Fibroblast of mammary gland (primary cell): ENCODE data around the gene ID3.

ENCODE experiments used
- DNase-seq: peaks from one replicate; pipeline ENCODE4 v3.0.0-alpha.2; 2010; ENCODE audit warnings: low read depth
- H3K4me3 ChIP-seq: 2 replicates; pipeline ENCODE4 v1.5.1; 2011; ENCODE audit warnings: low read depth, mild to moderate bottlenecking, low read length, moderate library complexity; ENCODE audit not compliant: control insufficient read depth
- CTCF ChIP-seq: conservative IDR thresholded peaks from 2 replicates; pipeline ENCODE4 v1.5.1; 2011; ENCODE audit warnings: low read depth, low read length, inconsistent platforms; ENCODE audit not compliant: control insufficient read depth, insufficient read depth

ID3 gene

GRCh38 chr1:23555270-23555985 lies 3.9 kb downstream of the ID3 start:
- peak; percentile 59 for DNase-seq
- H3K4me3 ChIP-seq, result peak overlapping the region; percentile 50
- no peak for TF ChIP-seq CTCF

DNA sequence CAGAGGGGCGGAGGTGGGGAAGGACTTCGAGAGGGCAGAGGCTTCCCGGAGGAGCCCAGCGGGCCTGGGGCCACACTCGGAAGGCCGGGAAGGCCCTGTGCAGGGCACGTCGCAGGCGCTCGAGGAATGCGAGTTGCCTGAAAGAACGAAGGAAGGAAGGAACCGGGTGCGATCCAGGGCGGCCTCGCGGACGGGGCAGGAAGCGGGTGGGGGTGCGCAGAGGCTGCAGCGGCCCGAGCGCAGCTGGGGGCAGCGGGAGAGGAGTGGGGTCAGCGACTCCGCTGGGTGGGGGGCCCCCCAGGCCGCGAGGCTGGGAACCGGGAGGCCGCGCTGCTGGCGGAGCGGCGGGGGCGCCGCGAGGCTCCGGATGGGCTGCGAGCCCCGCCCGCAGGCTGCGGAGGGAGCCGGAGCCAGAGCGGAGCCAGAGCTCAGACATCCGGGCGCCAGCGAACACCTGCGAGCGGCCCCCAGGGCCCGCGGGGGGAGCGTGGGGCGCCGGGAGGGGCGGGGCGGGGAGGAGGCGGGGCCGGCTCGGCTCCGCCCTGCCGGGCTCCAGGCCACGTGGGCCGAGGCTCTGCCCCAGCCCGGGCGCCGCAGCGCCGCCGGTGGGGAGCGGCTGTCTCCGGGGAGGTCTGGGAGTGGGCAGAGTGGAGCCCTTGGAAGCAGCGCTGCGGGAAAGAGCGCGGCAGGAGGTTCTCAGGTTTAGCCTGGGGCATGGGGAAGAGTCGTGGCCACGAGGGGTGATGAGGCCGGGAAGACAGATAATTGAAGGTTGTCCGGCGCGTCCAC lies 4.6 kb downstream of the ID3 start:
- peak overlapping the region; percentile 50 for H3K4me3 ChIP-seq
- TF ChIP-seq CTCF, result no peak
- DNase-seq, result peak; percentile 74

- DNase-seq, result no peak
- TF ChIP-seq CTCF, result no peak
- peak overlapping the region; percentile 31 for H3K4me3 ChIP-seq
Measured at GRCh38 chr1:23554127-23554480, 5.2 kb downstream of the ID3 start.

DNA sequence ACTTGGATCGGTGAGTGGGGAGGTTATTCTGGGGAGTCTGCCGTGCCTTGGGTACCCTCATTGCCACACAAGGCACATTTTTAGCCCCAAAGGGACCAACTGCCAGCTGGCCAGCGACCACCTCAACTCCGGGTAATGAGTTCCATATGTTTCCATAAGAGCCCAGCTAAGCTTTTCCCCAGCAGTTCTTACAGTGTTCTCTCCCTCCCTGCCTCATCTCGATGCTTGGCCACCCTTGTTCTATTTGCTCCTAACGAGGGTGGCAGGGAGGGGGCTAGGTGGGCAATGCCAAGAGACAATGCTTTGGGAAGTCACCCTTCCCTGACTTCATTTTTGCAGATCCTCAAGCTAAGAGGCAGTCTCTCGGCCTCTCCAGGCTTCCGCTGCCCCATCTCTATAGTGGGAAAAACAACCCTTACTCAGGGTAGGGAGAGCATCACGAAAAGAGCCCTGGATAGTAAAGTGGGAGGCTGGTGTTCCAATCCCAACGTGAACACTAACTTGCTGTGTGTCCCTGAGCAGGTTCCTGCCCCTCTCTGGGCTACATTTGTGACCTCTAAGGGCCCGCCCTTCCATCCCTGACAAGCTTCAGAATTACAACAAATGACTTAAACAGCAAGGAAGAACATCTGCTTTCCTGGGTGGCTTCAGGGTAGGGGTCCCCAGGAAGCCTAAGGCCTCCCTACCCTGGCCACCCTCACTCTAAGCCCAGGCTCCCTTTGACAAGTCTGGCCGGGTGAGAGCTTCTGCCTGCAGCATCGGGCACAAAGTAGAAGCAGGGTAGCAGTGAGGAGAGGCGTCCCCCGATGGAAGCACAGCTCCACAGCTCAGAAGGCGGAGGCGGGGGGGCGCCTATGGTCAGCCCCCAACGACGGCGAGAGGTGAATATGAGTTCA lies 5.8 kb downstream of the ID3 start:
- TF ChIP-seq CTCF, result no peak
- DNase-seq, result no peak
- H3K4me3 ChIP-seq, result no peak overlapping the region

DNA sequence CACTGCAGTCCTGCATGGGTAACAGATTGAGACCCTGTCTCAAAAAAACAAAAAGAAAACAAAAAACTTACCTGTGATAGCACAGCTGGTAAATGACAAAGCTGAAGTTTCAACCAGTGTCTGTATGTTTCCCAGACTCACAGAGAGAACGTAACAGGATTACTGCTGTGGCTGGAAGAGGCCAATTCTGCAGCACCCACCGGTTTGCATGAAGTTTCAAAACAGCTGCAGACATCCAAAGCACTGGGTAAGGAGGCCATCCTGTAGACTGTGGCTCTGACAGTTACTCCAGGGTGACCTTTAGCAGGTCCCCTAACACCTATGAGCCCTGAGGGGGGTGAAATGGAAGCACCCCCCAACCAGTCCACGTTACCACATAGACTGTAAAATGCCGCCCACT lies 7.5 kb downstream of the ID3 start:
- no peak for TF ChIP-seq CTCF
- no peak overlapping the region for H3K4me3 ChIP-seq
- DNase-seq, result no peak

GRCh38 chr1:23548704-23549143 lies 10.6 kb downstream of the ID3 start:
- no peak overlapping the region for H3K4me3 ChIP-seq
- DNase-seq, result peak; percentile 79
- TF ChIP-seq CTCF, result no peak
